ENCODE measurements around the gene GFER.
"Not testable (repeated sequence)": the region's sequence is repeated elsewhere in the genome, so short reads cannot be mapped to it uniquely, and the experiment has no call there.

GFER gene

GRCh38 chr16:2008631-2009163, 24.7 kb downstream of the GFER start:
- no peak for DNase-seq

- no peak for DNase-seq
Measured at GRCh38 chr16:2009164-2009711, 25.2 kb downstream of the GFER start.

GRCh38 chr16:2009791-2010510, 26.0 kb downstream of the GFER start, which contains the start of gene ZNF598:
ZNF598 (minus strand) TSS chr16:2009821.
- peak; percentile 88 for DNase-seq

GRCh38 chr16:2011726-2012125, 27.7 kb downstream of the GFER start:
- not testable (repeated sequence) for DNase-seq

- DNase-seq: no peak
Measured at GRCh38 chr16:2013527-2013926, 29.5 kb downstream of the GFER start.

- no peak for DNase-seq
Measured at GRCh38 chr16:2015117-2015946, 31.3 kb downstream of the GFER start.

GRCh38 chr16:2015947-2016208, 31.9 kb downstream of the GFER start:
- DNase-seq: no peak

- no peak for DNase-seq
Measured at GRCh38 chr16:2016407-2016922, 32.5 kb downstream of the GFER start.

- DNase-seq: no peak
Measured at GRCh38 chr16:2019518-2019920, 35.5 kb downstream of the GFER start, which contains the start of gene NPW. NPW (plus strand) TSS chr16:2019785.

- DNase-seq: no peak
Measured at GRCh38 chr16:2019921-2020831, 36.2 kb downstream of the GFER start.

- DNase-seq: peak; percentile 97
Measured at GRCh38 chr16:2022723-2023091, 38.7 kb downstream of the GFER start.

GRCh38 chr16:2023092-2024031, 39.4 kb downstream of the GFER start:
- peak; percentile 97 for DNase-seq

GRCh38 chr16:2024032-2024420, 40.0 kb downstream of the GFER start:
- DNase-seq: no peak

GRCh38 chr16:2025251-2025650, 41.3 kb downstream of the GFER start:
- no peak for DNase-seq

- no peak for DNase-seq
Measured at GRCh38 chr16:2025878-2026460, 42.0 kb downstream of the GFER start.

- no peak for DNase-seq
Measured at GRCh38 chr16:2026461-2027023, 42.5 kb downstream of the GFER start, which contains the start of gene NHERF2. NHERF2 (plus strand) TSS chr16:2026902; CDS start chr16:2027006, 104 bp downstream.

GRCh38 chr16:2027024-2028010, 43.3 kb downstream of the GFER start:
- peak; percentile 88 for DNase-seq

GRCh38 chr16:2028146-2028545, 44.2 kb downstream of the GFER start:
- DNase-seq: no peak

GRCh38 chr16:2028620-2029220, 44.7 kb downstream of the GFER start:
- no peak for DNase-seq

Data from islet precursor cell (in vitro differentiated cells).